Right ventricle myocardium superior (tissue), 1 donor: ENCODE data around the gene PALMD. TPM values are rescaled to one million over a fixed set of nuclear protein-coding genes. Genes with fewer than 3 reads are reported as not detected.

Source experiments
- ATAC-seq: fragments of 200-7000 bp; cut with Tn5 transposase; one replicate; pipeline ENCODE4 v1.9.1; 2020; ENCODE audit warnings: mild to moderate bottlenecking; ENCODE audit not compliant: poor library complexity
- DNase-seq: peaks from one replicate; pipeline ENCODE4 v3.0.0-alpha.2; 2020
- intact Hi-C: fragments of 100-400 bp; cut with DNase I; formaldehyde crosslinking; loops from one replicate; pipeline ENCODE4 v1.11.2; 2022
- long read RNA-seq: library from polyadenylated mRNA; unstranded; transcript quantifications from one replicate; pipeline ENCODE4 v2.0.0, GENCODE V29; 2021
- total RNA-seq: library from RNA; stranded (reverse); fragmentation: NEBNext Ultra II Directional; extraction: Animal tissue kit (Norgen Biotek cat#: 25700); gene quantifications from one replicate; pipeline ENCODE4 v1.2.1, GENCODE V29; 2021
- donor health status: DM: no; HTN: yes; CAD: no; lungs with severe emphysema.

The PALMD gene, protein sequence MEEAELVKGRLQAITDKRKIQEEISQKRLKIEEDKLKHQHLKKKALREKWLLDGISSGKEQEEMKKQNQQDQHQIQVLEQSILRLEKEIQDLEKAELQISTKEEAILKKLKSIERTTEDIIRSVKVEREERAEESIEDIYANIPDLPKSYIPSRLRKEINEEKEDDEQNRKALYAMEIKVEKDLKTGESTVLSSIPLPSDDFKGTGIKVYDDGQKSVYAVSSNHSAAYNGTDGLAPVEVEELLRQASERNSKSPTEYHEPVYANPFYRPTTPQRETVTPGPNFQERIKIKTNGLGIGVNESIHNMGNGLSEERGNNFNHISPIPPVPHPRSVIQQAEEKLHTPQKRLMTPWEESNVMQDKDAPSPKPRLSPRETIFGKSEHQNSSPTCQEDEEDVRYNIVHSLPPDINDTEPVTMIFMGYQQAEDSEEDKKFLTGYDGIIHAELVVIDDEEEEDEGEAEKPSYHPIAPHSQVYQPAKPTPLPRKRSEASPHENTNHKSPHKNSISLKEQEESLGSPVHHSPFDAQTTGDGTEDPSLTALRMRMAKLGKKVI
- 114 TPM for total RNA-seq
- long read RNA-seq, full-length matches to known transcripts, result 114 of 131 reads
- long read RNA-seq, partial matches to known transcripts, result 10 of 131 reads
- long read RNA-seq, other reads (novel, unspliced or antisense), result 7 of 131 reads

DNA sequence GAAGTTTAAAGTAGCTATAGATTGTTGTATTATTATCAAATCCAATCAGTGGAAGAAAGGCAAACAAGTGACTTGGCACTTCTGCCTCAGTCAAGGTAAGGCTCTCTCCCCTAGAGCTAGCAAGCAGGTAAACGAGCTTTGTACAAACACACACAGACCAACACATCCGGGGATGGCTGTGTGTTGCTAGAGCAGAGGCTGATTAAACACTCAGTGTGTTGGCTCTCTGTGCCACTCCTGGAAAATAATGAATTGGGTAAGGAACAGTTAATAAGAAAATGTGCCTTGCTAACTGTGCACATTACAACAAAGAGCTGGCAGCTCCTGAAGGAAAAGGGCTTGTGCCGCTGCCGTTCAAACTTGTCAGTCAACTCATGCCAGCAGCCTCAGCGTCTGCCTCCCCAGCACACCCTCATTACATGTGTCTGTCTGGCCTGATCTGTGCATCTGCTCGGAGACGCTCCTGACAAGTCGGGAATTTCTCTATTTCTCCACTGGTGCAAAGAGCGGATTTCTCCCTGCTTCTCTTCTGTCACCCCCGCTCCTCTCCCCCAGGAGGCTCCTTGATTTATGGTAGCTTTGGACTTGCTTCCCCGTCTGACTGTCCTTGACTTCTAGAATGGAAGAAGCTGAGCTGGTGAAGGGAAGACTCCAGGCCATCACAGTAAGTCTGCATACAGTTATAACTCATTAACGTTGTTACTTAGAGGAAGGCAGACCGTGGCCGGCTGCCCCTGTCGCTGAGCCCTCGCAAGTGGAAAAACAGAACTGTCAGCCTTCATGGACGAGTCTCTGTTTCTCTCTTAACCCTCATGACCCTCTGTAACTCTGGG lies at the start of gene PALMD:
TSS of gene PALMD (plus strand) at position 415 of the 833 bp plus-strand sequence. CDS start at position 620, 205 bp downstream.
- intact Hi-C loops, result loop anchor here (5.0 kb wide), 2 partner anchors 41 to 119 kb away; no protein-coding TSS in a partner anchor
- peak; percentile 76 for ATAC-seq

DNA sequence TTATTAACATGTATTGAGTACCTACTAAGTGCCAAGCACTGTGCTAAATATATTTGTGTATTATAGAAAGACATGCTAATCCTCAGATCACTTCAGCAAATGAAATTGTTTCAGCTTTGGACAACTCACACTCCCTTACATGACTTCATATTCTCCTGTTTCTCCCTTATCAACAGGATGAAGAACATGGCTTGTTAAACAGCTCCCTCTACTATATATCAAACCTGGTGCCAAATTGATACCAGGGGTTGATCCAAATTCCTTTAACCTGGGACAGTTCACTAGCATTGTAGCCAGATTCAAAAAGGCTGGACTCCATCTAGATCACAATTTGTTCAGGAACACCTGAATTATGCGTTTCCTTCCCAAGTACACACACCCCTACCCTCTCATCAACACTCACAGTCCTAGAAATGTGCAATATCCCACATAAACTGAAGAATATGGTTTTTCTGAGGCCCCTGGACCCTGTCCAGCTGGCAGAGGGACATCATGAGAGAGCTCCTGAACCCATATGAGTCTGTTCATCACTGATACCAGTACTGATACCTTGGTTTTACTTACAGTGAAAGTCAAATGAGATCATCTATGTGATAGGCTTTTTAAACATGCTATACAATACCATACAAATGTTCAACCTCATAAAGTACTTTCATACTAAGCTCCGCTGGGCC lies 47.0 kb upstream of the PALMD start:
- ATAC-seq (peak; percentile 46), DNase-seq (no peak)
- intact Hi-C loops, result no loop called here

More for the DNA sequence above, at the start of gene PALMD:
- peak; percentile 67 for DNase-seq

DNA sequence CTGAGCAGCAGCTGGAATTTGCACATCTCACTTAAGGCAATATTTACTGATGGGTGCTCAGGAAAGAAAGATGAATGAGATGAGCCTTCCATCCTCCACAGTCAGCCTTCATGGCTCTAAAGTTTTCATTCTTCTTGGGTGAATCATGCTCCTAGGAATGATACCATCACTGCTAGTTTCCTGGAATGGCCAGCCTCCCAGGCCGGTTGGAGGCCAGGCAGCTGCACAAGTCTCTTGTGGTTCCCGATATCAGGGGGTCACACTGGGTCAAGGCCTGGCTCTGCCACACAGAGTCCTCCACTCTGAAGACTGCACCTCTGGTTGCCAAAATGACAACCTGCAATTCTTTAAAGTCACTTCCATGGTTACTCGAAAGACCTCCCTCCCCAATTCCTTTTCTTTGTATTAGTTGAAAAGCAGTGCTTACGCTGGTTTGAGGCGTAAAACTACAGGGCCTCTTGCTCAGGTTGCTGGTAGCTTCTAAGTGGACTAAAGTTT lies 46.2 kb upstream of the PALMD start:
- ATAC-seq (peak; percentile 49), DNase-seq (peak; percentile 63)
- intact Hi-C loops, result no loop called here

DNA sequence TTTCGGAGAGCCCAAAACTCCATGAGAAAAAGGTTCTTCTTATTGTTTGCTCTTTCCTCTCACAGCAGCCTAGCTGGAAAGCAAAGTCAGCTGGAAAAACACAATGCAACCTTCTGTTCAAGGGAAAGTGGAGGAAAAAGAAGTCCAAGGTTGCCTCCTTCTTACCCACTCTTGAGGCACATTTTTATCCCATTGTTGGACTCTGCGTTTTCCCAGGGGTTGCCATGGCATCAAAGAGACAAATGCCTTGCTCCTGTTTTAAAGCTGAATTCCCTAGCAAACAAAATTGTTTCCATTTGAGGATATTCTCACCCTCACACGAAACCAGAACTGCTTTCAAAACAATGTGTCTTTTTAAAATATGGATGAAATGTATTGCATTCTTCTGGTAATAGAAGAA lies 45.1 kb upstream of the PALMD start:
- ATAC-seq (no peak), DNase-seq (no peak)
- intact Hi-C loops, result no loop called here

DNA sequence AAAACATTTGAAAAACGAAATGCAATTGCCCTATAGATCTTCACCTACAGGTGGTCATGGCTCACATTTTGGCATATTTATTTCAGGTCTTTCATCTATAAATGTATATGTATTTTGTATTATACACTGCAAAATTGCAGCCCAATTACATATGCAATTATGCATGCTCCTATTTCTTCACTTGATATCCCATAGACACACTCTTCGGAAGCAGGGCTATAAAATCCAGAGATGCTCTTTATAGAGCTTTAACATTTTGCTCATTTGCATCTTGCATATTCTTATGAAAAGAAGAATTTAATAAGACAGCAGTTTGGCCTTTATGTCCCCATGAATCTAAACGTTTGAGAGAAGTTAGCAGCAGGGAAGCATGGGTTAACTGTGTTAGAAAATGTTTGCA lies 44.7 kb upstream of the PALMD start:
- intact Hi-C loops, result no loop called here
- DNase-seq, result no peak

DNA sequence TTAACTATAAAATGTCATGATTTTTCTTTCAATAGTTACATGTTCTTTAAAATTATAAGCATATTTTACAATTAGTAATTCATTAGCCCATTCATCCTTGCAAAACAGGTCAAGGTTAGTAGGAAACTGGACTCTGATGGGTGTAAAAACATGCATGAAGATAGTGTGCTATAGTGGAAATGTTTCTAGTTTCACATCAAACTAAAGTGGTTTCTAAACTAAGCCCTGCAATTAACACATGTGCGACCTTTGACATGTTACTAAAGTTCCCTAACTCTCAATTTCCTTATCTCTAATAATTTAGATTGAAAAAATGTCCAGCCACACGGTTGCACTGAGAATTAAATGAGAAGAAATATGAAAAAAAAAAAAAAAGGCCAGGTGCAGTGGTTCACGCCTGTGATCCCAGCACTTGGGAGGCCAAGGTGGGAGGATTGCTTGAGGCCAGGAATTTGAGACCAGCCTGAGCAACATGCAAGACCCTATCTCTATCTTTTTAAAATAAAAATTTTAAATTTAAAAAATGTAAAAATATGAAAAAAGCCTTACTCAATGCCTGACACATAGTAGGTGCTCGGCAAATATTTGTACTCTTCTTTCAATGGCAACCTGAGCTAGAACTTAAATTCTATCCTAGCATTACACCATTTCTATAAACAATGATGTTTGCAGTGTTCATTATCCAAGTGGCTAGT lies 44.1 kb upstream of the PALMD start:
- no peak for DNase-seq
- intact Hi-C loops, result no loop called here

More for the DNA sequence above, 44.7 kb upstream of the PALMD start:
- ATAC-seq, result no peak

DNA sequence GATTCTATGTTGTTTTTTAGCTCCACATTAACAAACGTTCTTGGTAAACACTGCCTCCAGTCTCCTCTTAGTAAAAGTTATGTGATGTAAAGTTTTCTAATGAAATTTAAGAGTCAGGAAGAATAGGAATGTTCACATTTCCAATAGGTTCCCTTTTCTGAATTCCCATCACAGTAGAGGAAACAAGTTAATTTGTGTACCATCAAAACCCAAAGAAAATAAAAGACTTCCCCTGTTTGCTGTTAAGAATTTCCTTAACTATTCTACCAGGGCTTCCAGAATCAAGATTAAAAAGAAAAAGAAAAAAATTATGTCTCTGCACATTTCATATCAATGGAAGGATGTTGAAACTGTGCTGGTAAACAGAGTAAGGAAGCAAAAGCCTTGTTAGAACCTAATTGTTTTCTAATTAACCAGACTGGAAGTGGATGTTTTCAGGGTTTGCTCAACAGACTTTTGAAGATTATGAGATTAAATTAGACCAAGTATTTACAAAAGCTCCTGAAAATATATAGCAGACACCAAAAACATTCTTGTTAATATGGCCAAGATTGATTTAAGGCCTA lies 43.4 kb upstream of the PALMD start:
- DNase-seq (no peak), ATAC-seq (peak; percentile 19)
- intact Hi-C loops, result no loop called here

More for the DNA sequence above, 44.1 kb upstream of the PALMD start:
- no peak for ATAC-seq

DNA sequence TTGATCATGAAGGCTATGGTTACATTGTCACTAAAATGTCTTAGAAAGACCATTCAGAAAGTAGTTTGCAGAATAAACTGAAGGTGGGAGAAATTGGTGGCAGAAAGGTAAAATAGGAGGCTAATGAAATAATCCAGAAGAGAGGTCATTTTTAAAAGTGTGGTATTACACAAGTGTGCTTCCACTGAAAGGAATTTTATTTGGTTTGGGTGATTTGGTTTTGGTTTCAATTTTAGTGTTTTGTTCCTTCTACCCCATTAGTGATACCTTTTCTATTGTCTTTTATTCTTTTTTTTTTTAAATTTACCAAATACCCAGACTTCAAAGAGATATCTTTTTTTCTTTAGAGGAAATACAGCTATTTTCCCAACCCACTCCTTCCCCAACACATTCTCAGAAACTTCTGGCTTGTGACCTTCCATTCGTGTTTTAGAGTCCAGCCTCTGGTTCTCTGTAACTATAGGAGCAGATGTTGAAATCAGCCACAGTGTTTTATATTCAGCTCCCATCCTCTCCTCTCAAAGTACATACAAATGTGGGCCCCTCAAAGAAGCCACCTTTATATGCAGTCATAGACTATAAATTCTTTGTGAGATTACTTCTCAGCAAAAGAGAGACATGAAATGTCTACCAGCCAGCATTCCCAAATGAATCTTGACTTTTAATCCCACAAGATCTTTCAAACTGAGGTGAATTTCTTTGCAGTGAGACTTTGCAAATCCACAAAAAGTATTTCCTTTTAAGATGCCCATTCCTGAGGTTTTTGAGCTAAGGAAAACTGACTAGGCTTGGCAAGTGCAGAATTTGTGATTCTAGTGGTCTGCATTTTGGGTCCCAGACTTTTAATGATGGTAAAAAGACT lies 42.0 kb upstream of the PALMD start:
- ATAC-seq, result no peak
- no peak for DNase-seq
- intact Hi-C loops, result no loop called here

DNA sequence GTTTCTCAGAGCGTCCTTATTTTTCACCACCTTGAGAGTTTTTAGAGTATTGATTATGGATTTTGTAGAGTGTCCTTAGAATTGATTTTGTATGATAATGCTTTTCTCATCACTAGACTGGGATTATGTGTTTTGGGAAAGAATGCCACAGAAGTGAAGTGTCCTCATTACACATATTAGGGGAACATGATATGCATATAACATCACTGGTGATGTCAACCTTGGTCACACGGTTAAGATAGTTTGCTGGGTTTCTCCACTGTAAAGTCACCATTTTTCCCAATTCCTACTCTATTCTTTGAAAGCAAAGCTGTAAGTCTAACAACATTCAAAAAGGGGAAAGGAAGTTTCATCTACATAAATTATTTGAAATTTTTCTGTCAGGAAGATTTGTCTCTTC lies 39.6 kb upstream of the PALMD start:
- DNase-seq (no peak), ATAC-seq (no peak)
- intact Hi-C loops, result no loop called here

DNA sequence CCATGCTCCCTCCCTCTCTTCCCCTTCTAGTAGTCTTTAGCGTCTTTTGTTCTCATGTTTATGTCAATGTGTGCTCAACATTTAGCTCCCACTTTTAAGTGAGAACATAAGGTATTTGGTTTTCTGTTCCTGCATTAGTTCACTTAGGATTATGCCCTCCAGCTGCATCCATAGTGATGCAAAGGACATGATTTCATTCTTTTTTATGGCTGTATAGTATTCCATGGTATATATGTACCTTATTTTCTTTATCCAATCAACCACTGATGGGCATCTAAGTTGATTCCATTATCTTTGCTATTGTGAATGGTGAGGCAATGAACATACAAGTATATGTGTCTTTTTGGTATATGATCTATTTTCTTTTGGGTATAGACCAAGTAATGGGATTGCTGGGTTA lies 38.3 kb upstream of the PALMD start:
- intact Hi-C loops, result no loop called here
- ATAC-seq (no peak), DNase-seq (no peak)

DNA sequence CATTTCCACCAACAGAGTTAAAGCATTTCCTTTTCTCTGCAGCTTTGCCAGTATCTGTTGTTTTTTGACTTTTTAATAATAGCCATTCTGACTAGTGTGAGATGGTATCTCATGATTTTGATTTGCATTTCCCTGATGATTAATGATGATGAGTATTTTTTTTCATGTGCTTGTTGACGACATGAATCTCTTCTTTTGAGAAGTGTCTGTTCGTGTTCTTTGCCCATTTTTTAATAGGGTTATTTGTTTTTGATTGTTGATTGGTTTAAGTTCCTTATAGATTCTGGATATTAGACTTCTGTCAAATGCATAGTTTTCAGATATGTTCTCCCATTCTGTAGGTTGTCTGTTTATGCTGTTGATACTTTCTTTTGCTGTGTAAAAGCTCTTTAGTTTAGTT lies 37.9 kb upstream of the PALMD start:
- no peak for DNase-seq
- intact Hi-C loops, result no loop called here

DNA sequence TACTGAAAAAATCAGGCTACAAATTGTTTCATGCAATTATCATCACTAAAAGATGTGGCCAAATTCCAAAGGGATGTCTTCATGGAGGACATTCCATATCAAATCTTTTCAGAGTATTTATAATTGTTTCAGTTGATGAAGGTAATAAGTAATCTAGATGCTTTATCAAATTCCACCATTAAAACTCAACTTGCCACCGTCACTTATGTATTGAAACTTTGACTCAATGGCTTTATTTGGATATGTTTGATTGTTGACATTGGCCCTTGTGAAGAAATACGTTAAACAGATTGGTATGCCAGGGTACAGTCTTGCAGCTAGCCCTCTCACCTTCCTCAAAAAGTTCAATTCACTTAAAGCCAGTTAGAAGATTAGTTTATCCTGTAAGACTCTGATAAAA lies 32.2 kb upstream of the PALMD start:
- intact Hi-C loops, result no loop called here
- ATAC-seq (no peak), DNase-seq (no peak)

More for the DNA sequence above, 37.9 kb upstream of the PALMD start:
- ATAC-seq, result no peak

DNA sequence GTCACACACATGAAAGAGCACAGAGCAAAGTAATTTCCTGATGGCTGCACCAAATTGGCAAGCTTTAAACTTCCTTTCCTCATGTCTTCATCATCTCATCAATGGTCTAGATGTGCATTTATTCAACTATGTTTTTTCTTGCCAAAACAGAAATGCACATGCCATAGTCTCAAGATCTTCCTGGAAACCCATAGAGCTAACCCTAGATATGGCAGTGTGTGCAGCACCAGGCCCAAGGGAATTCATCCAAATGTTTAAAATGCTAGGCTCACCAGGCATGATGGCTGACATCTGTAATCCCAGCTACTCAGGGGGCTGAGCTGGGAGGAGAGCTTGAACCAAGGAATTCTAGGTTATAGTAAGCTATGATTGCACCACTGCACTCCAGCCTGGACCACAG lies 31.2 kb upstream of the PALMD start:
- intact Hi-C loops, result no loop called here
- ATAC-seq, result no peak
- no peak for DNase-seq

DNA sequence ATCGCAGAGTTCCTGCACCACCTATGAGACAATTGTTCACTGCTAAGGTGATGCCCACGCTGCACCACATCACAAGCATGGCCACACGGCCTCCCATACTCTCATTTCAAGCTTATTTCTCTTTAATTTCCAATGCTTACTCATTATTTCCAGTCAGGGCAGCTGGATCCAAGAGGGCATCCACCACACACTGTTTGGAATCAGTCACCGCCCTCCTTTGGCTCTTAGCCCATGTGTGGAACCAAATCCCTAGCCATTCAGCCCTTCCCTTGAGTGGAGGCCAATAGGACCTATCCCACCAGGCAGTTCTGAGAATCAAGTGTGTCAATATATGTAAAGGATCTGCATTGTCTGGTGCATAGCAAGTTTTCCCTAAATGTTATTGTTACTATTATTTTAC lies 26.3 kb upstream of the PALMD start:
- DNase-seq (no peak), ATAC-seq (no peak)
- intact Hi-C loops, result no loop called here

DNA sequence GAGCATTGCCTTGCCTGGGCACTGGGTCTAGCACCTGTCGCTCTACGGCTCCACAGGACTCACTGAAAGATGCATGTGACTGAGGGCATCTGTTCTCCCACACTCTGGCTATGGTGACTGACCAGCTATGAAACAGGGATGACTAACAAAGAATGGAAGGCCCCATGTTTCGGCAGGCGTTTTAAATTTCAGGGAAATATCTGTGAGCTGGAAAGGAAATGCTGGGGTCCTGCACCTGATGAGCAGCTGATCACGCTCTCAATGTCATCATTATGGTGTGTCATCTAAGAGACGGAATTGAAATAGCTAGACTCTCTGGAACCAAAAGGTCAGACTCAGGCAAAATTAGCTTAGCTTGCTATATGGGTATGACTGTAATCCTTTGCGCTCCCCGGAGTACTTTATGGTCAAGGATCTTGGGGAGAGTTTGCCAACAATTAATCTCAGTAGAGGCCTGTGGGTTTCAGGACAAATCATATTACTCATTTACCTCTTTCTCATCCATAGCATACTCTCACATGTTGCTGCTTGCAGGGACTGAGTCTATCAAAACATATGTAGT lies 24.5 kb upstream of the PALMD start:
- ATAC-seq (no peak), DNase-seq (no peak)
- intact Hi-C loops, result no loop called here

DNA sequence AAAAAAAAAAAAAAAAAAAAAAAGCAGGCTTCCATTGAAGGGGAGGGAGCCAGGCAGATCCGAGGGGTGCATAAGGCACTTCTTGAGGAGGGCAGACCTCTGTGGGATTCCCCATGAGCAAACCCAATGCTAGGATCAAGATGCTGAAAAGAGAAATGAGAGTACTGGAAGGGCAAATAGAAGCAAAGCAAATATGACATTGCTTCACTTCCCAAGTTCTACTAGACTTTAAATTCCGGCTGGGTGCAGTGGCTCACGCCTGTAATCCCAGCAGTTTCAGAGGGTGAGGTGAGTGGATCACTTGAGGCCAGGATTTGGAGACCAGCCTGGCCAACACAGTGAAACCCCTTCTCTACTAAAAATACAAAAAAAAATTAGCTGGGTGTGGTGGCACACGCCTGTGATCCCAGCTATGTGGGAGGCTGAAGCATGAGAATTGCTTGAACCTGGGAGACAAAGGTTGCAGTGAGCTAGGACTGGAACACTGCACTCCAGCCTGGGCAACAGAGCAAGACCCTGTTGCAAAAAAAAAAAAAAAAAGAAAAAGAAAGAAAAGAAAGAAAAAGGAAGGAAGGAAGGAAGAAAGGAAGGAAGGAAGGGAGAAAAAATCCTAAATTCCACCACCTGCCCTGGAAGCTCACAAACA lies 23.1 kb upstream of the PALMD start:
- no peak for DNase-seq
- no peak for ATAC-seq
- intact Hi-C loops, result no loop called here
